KOPT-K1 (cell line): ENCODE data around the gene RASA1.

Experiments used
- H3K27ac ChIP-seq: fragments of 200-600 bp; sonication (generic); 2 replicates; pipeline ENCODE4 v1.5.1; 2016; ENCODE audit warnings: antibody characterized with exemption, mild to moderate bottlenecking, low read depth, low read length; ENCODE audit not compliant: poor library complexity, severe bottlenecking
- H3K36me3 ChIP-seq: fragments of 200-600 bp; sonication (generic); 2 replicates; pipeline ENCODE4 v1.5.1; 2017; ENCODE audit warnings: antibody characterized with exemption, mild to moderate bottlenecking, low read length, moderate library complexity; ENCODE audit not compliant: insufficient read depth
- H3K9me3 ChIP-seq: fragments of 200-600 bp; sonication (generic); 2 replicates; pipeline ENCODE4 v1.5.1; 2017; ENCODE audit warnings: antibody characterized with exemption, low read length, mild to moderate bottlenecking; ENCODE audit not compliant: insufficient read depth, poor library complexity, severe bottlenecking

RASA1 gene

GRCh38 chr5:87361536-87362213, 94.0 kb downstream of the RASA1 start:
- Histone ChIP-seq H3K27ac (no peak overlapping the region), H3K36me3 (peaks cover 55% of the 10 kb centered on the region), H3K9me3 (no peaks in the 10 kb centered on the region)

GRCh38 chr5:87367243-87367642, 99.6 kb downstream of the RASA1 start:
- Histone ChIP-seq H3K9me3 (no peaks in the 10 kb centered on the region), H3K27ac (no peak overlapping the region), H3K36me3 (peaks cover 84% of the 10 kb centered on the region)

GRCh38 chr5:87368601-87369000, 100.9 kb downstream of the RASA1 start:
- no peak overlapping the region for H3K27ac ChIP-seq
- H3K9me3 ChIP-seq = no peaks in the 10 kb centered on the region
- peaks cover 85% of the 10 kb centered on the region for H3K36me3 ChIP-seq

GRCh38 chr5:87369431-87369830, 101.7 kb downstream of the RASA1 start:
- H3K9me3 ChIP-seq = no peaks in the 10 kb centered on the region
- no peak overlapping the region for H3K27ac ChIP-seq
- peaks cover 78% of the 10 kb centered on the region for H3K36me3 ChIP-seq

GRCh38 chr5:87372705-87373104, 105.0 kb downstream of the RASA1 start:
- Histone ChIP-seq H3K9me3 (no peaks in the 10 kb centered on the region), H3K27ac (no peak overlapping the region), H3K36me3 (peaks cover 76% of the 10 kb centered on the region)

GRCh38 chr5:87382224-87382623, 114.5 kb downstream of the RASA1 start:
- Histone ChIP-seq H3K27ac (no peak overlapping the region), H3K9me3 (no peaks in the 10 kb centered on the region), H3K36me3 (peaks cover 99% of the 10 kb centered on the region)

- Histone ChIP-seq H3K27ac (no peak overlapping the region), H3K9me3 (no peaks in the 10 kb centered on the region), H3K36me3 (peaks cover 99% of the 10 kb centered on the region)
Measured at GRCh38 chr5:87383216-87383615, 115.5 kb downstream of the RASA1 start.

GRCh38 chr5:87385802-87386201, 118.1 kb downstream of the RASA1 start:
- no peak overlapping the region for H3K27ac ChIP-seq
- H3K36me3 ChIP-seq = peaks cover 99% of the 10 kb centered on the region
- no peaks in the 10 kb centered on the region for H3K9me3 ChIP-seq

- H3K27ac ChIP-seq = no peak overlapping the region
- H3K9me3 ChIP-seq = no peaks in the 10 kb centered on the region
- H3K36me3 ChIP-seq = peaks cover 100% of the 10 kb centered on the region
Measured at GRCh38 chr5:87388129-87388528, 120.4 kb downstream of the RASA1 start.

GRCh38 chr5:87389296-87390034, 121.8 kb downstream of the RASA1 start:
- H3K36me3 ChIP-seq = peaks cover 100% of the 10 kb centered on the region
- no peaks in the 10 kb centered on the region for H3K9me3 ChIP-seq
- H3K27ac ChIP-seq = no peak overlapping the region

- no peaks in the 10 kb centered on the region for H3K9me3 ChIP-seq
- no peak overlapping the region for H3K27ac ChIP-seq
- peaks cover 100% of the 10 kb centered on the region for H3K36me3 ChIP-seq
Measured at GRCh38 chr5:87390075-87390474, 122.4 kb downstream of the RASA1 start.

- H3K36me3 ChIP-seq = peaks cover 100% of the 10 kb centered on the region
- no peak overlapping the region for H3K27ac ChIP-seq
- no peaks in the 10 kb centered on the region for H3K9me3 ChIP-seq
Measured at GRCh38 chr5:87390576-87391199, 123.0 kb downstream of the RASA1 start.

- Histone ChIP-seq H3K27ac (no peak overlapping the region), H3K36me3 (peaks cover 99% of the 10 kb centered on the region), H3K9me3 (no peaks in the 10 kb centered on the region)
Measured at GRCh38 chr5:87392170-87392569, 124.5 kb downstream of the RASA1 start.

- peaks cover 99% of the 10 kb centered on the region for H3K36me3 ChIP-seq
- H3K27ac ChIP-seq = no peak overlapping the region
- no peaks in the 10 kb centered on the region for H3K9me3 ChIP-seq
Measured at GRCh38 chr5:87392801-87393200, 125.1 kb downstream of the RASA1 start.

- Histone ChIP-seq H3K36me3 (peaks cover 99% of the 10 kb centered on the region), H3K27ac (no peak overlapping the region), H3K9me3 (no peaks in the 10 kb centered on the region)
Measured at GRCh38 chr5:87393331-87393730, 125.6 kb downstream of the RASA1 start.
